Retinal pigment epithelial cell (primary cell): Measurements from ENCODE around the gene ECEL1.

Experiments
- DNase-seq: peaks from one replicate; pipeline ENCODE4 v3.0.0-alpha.2; 2010; ENCODE audit warnings: low read depth
- H3K4me3 ChIP-seq: 2 replicates; pipeline ENCODE4 v1.5.1; 2011; ENCODE audit warnings: mild to moderate bottlenecking, low read length, control low read depth, moderate library complexity
- TF ChIP-seq, protein P1 (sequence below): conservative IDR thresholded peaks from 2 replicates; pipeline ENCODE4 v1.5.1; 2011; ENCODE audit warnings: low read depth, low read length, control low read depth, inconsistent platforms

Gene ECEL1

DNA sequence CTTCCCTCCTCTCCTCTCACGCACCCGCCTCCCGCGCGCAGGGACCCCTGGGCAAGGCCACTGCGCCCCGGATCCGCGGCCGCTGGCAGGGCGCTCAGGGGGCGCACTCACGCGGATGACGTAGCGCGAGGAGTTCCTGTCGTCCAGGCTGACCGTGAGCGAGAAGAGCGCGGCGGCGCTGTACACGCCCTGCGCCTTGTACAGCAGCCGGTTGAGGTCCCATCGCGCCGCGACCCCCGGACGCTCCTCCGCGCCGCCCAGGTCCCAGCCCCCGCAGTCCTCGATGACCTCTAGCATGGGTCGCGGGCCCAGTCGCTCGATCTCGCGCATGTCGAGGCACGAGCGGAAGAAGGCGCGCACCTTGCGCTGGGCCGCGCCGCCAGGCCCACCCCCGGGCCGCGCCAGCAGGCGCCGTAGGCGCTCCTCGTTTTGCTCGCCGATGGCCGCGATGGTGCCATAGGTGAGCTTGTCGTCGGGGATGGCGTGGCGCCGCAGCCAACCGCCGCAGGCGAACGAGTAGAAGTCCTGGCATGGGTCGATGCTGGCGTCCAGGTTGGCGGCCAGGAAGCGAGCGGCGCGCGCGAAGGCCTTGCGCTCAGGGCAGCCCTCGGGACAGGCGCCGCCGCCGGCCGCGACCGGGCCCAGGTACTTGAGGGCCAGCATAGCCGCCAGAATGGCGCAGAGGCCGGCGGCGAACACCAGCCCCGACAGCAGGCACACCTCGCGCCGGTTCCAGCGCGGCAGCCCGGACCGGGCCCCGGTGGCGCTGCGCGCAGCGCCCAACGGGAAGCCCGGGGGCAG, 1.7 kb downstream of the ECEL1 start:
- no peak overlapping the region for H3K4me3 ChIP-seq
- TF ChIP-seq, protein P1, sequence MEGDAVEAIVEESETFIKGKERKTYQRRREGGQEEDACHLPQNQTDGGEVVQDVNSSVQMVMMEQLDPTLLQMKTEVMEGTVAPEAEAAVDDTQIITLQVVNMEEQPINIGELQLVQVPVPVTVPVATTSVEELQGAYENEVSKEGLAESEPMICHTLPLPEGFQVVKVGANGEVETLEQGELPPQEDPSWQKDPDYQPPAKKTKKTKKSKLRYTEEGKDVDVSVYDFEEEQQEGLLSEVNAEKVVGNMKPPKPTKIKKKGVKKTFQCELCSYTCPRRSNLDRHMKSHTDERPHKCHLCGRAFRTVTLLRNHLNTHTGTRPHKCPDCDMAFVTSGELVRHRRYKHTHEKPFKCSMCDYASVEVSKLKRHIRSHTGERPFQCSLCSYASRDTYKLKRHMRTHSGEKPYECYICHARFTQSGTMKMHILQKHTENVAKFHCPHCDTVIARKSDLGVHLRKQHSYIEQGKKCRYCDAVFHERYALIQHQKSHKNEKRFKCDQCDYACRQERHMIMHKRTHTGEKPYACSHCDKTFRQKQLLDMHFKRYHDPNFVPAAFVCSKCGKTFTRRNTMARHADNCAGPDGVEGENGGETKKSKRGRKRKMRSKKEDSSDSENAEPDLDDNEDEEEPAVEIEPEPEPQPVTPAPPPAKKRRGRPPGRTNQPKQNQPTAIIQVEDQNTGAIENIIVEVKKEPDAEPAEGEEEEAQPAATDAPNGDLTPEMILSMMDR, result no peak
- DNase-seq, result no peak

DNA sequence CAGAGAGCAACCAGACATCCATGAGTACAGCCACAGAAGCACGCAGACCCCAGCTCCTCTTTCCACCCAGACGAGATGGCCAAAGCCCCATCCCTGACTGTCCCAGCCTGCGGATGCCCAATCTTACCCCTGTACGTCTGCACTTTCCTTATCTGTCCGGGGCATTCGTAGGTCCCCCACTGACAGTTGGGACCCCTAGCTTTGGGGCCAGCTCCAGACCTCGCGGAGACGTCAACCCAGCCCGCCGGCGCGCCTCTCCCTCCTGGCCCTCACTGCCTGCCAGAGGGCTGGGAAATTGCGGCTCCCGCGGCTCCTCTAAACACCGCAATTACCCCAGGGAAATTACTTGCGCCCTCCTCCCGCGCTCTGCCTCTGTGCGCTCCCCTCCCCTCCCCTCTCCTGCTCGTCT, 2.3 kb downstream of the ECEL1 start:
- TF ChIP-seq, protein P1, result no peak
- H3K4me3 ChIP-seq, result no peak overlapping the region
- no peak for DNase-seq

DNA sequence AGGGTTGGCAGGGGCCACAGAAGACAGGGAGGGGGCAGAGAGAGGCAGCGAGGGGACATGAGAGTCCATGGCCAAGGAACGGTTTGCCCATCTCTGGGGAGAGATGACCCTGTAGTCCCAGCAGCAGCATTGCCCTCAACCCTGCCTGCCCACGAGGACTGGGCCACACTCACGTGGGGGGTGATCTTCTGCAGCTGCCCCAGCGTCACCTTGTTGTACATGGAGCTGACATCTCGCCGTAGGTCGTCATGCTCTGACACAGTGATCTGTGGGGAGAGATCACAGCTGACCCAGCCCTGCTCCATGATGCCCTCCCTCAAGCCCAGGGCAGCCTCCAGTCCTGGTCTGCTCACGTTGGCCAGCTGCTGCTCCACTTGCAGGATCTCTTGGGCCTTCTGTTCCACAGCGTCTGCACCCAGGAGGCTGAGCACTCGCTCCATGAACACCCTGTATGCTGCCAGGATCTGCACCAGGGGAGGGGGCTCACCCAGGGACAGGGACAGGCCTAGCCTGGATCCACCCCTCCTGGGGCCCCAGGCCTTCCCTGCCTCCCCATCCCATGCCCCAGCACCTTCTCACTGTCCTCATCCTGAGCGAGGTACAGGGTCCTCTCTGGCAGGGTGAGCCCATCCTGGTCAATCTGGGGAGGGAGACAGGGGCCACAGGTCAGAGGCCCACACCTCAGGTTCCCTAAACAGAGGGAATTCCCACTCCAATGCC, 2.8 kb downstream of the ECEL1 start:
- no peak for DNase-seq
- no peak overlapping the region for H3K4me3 ChIP-seq
- TF ChIP-seq, protein P1, result no peak

DNA sequence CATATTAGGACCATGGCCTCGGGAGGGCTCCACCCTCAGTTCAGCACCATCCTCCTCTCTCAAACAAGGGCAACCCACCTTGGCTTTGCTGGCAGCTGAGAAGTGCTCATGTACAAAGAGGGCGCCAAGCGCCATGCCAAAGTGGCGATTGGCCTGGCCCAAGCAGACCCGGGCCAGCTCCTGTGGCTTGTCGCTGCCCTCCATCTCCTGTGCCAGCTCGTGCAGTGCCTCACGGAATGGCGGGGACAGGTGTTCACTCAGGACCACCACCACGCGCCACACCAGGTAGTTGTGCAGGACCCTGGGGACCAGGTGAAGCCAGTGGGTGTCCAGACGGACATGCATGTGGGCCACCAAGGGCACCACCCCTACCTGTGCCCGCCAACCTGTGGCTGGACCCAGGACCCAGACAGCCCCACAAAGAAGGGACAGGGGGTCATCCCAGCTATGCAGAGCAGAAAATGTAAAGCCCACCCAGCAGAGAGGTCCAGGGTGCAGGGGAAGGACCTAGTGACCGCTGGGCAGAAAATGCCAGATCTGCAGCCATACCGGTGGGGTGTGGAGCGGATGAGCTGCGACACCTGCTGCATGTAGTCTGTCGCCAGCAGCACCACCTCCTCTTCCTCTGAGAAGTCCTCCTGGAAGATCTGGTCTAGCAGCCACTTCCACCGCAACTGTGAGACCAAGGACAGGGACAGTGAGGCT, 3.6 kb downstream of the ECEL1 start:
- TF ChIP-seq, protein P1, result no peak
- no peak for DNase-seq
- no peak overlapping the region for H3K4me3 ChIP-seq

DNA sequence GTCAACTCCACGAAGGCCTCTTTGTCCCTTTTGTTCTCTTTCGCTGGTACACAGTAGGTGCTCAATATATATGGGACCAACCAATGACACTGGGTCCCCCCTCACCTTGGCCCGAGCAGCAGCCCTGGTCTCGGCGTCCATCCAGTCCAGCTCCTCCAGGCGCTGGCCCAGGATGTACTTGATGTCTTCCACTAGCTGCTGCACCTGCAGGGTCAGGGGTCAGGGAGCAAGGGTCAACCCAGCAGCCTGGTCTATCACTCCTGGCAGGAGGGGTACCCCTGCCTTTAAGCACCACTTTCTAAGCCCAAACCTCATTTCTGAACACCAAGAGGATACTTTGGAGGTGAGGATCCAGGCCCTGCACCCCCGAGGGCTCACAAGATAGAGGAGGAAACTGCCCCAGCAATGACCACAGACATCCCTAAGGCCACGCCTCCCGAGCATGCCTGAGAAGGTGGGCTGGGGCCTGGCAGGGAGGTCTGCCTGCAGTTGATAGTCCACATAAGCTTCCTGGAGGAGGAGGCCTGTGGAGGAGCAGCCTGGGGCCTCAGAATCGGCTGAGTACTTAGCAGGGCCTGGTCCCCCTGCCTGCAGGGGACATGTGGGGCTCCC, 4.2 kb downstream of the ECEL1 start:
- H3K4me3 ChIP-seq, result no peak overlapping the region
- no peak for DNase-seq

More for the DNA sequence above, 4.2 kb downstream of the ECEL1 start:
- TF ChIP-seq, protein P1, result no peak
